Heart right ventricle (tissue), 16 donors: ENCODE results near the gene PSMD3. TPM values are rescaled to one million over a fixed set of nuclear protein-coding genes. Genes with fewer than 3 reads are reported as not detected.

ENCODE experiments used
- ATAC-seq, 8 donors: fragments of 200-7000 bp; cut with Tn5 transposase; one replicate each; pipeline ENCODE4 v1.9.1; 2020; ENCODE audit warnings: mild to moderate bottlenecking in 8 of 8, moderate library complexity in 8 of 8, moderate number of reproducible peaks in 1 of 8
- DNase-seq, 2 donors: peaks; one replicate each; pipeline ENCODE4 v3.0.0-alpha.2; 2020
- H3K27ac ChIP-seq, 10 donors: fragments of 200-600 bp; sonication (generic) in 2 of 10; one replicate each; pipeline versions ENCODE4 v1.5.0 to v1.8.0; 2020 to 2022; ENCODE audit warnings: mild to moderate bottlenecking in 3 of 10
- H3K27me3 ChIP-seq, 7 donors: fragments of 200-600 bp; one replicate each; pipeline ENCODE4 v1.8.0; 2021 to 2022; ENCODE audit warnings: mild to moderate bottlenecking in 2 of 7
- H3K36me3 ChIP-seq, 9 donors: fragments of 200-600 bp; sonication (generic) in 1 of 9; one replicate each; pipeline versions ENCODE4 v1.5.0 to v1.8.0; 2020 to 2022; ENCODE audit warnings: mild to moderate bottlenecking in 2 of 9
- H3K4me1 ChIP-seq, 9 donors: fragments of 200-600 bp; sonication (generic) in 1 of 9; one replicate each; pipeline versions ENCODE4 v1.5.0 to v1.8.0; 2020 to 2022; ENCODE audit warnings: mild to moderate bottlenecking in 4 of 9
- H3K4me3 ChIP-seq, 10 donors: fragments of 200-600 bp; sonication (generic) in 2 of 10; one replicate each; pipeline versions ENCODE4 v1.5.0 to v1.8.0; 2020 to 2022; ENCODE audit warnings: mild to moderate bottlenecking in 7 of 10, moderate library complexity in 2 of 10
- H3K9me3 ChIP-seq, 11 donors: fragments of 200-600 bp in 10 of 11; sonication (generic) in 2 of 11; one replicate each; pipeline versions ENCODE4 v1.5.0 to v1.8.0; 2013 to 2022; ENCODE audit warnings: mild to moderate bottlenecking in 2 of 11, control low read depth in 1 of 11, moderate library complexity in 1 of 11
- CTCF ChIP-seq, 9 donors: fragments of 200-600 bp; sonication (generic) in 2 of 9; IDR thresholded peaks; one replicate each; pipeline versions ENCODE4 v1.5.0 to v1.8.0; 2021 to 2022; ENCODE audit warnings: antibody characterized with exemption in 9 of 9, mild to moderate bottlenecking in 5 of 9, moderate library complexity in 1 of 9
- WGBS, 2 donors: extraction: QIAGEN DNeasy Blood & Tissue Kit; methylation state at CpG; one replicate each; pipeline ENCODE4 v1.1.7; 2013; ENCODE audit warnings: inconsistent platforms in 1 of 2; 5-methylcytosine and 5-hydroxymethylcytosine counted together
- intact Hi-C, 10 donors: fragments of 100-400 bp; cut with DNase I; formaldehyde crosslinking; loops; one replicate each; pipeline versions ENCODE4 v1.11.1 to v1.14.2; 2022
- long read RNA-seq, 3 donors: library from polyadenylated mRNA; unstranded; transcript quantifications; one replicate each; pipeline ENCODE4 v2.0.0, GENCODE V29; 2020 to 2021
- polyA plus RNA-seq, 2 donors: library from polyadenylated mRNA; stranded (reverse); fragments of 200-250 nt; gene quantifications; one replicate each; pipeline ENCODE4 v1.2.3, GENCODE V29; 2013
- total RNA-seq, 10 donors: library from RNA; stranded (reverse); fragmentation: NEBNext Ultra II Directional in 3 of 10; extraction: Animal tissue kit (Norgen Biotek cat#: 25700) in 3 of 10; gene quantifications; one replicate each; pipeline versions ENCODE4 v1.2.1 to v1.2.4, GENCODE V29; 2021 to 2023
- donor health status: Arrhythmogenic right ventricular cardiomyopathy.
- donor health status: ischemic (EF 13 %, LVEDD 7.1; RV severe dilation, severe dysfunction).
- donor health status: healthy with polysubstance abuse.
- donor health status: DM: no; HTN: yes; CAD: no.
- donor health status: DM: no; HTN: no; CAD: no.
- donor health status: ischemic (EF 25% LVEDD 6.9; RV normal size, moderate dysfunction).
- donor health status: ischemic (EF 25% LVEDD 5.7; RV mildly dilated, moderate dysfunction).
- donor health status: healthy.
- donor health status: DM: yes; HTN: yes; CAD: no.
- donor health status: Ischemic cardiomyopathy.
- donor health status: ischemic (EF 35%, LVEDD 5.7; RV mildly dilated, moderate dysfunction).
- donor health status: nonischemic (EF 11% LVEDD 7.7; RV severe dilation, severe dysfunction).
- donor health status: DM: yes; HTN: yes; CAD: no.
- donor health status: PGD.
- donor health status: ischemic (EF 29% LVEDD 5.4; RV normal size, mild dysfunction).
- donor health status: nonischemic (EF 23%, LVEDD 6.1; RV moderate dilation, normal function).

Gene PSMD3
- total RNA-seq (100 to 1,000 TPM in 1 of 10 donors, 10 to 100 TPM in 9; 76.5 to 113 (median 81.8) TPM), polyA plus RNA-seq (100 to 1,000 TPM in 1 of 2 donors, 10 to 100 TPM in 1; 46.7 to 109 TPM)
- long read RNA-seq, donor 1, transcript PSMD3-201 (12 exons, 2,158 nt): major isoform, 56 of 109 reads
- long read RNA-seq, donor 1, partial matches to known transcripts: 11 of 109 reads
- long read RNA-seq, donor 1, other reads (novel, unspliced or antisense): 42 of 109 reads
- long read RNA-seq, donor 2, transcript PSMD3-201 (12 exons, 2,158 nt): major isoform, 61 of 123 reads
- long read RNA-seq, donor 2, partial matches to known transcripts: 15 of 123 reads
- long read RNA-seq, donor 2, other reads (novel, unspliced or antisense): 47 of 123 reads
- long read RNA-seq, donor 3, transcript PSMD3-201 (12 exons, 2,158 nt): major isoform, 212 of 251 reads
- long read RNA-seq, donor 3, partial matches to known transcripts: 28 of 251 reads
- long read RNA-seq, donor 3, other reads (novel, unspliced or antisense): 11 of 251 reads

DNA sequence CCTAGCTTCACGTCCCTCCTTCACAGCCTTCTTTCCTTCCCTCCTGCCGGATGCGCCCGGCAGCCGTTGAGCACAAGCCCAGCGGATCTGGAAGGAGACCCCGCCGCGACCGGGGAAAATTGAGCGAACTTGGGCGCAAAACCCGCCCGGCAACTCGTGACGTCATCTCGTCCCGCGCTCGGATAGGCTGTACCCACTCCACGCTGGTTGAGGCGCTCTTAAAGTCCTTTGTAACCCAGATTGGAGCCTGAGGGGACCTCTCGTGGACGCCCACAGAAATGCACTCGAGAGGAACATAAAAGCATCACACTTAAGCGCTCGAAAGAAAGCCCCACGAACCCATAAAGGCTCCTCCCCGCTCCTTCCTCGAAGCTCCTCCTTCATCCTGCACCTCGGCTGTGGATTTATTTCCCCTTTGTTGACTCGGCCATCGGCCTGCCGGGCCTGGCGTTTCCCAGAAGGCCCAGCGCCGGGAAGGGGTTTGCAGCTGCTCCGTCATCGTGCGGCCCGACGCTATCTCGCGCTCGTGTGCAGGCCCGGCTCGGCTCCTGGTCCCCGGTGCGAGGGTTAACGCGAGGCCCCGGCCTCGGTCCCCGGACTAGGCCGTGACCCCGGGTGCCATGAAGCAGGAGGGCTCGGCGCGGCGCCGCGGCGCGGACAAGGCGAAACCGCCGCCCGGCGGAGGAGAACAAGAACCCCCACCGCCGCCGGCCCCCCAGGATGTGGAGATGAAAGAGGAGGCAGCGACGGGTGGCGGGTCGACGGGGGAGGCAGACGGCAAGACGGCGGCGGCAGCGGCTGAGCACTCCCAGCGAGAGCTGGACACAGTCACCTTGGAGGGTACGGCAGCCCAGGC lies at the start of gene PSMD3:
Gene PSMD3 (plus strand): TSS at position 457 of the 856 bp plus-strand sequence. CDS start 164 bp downstream, at position 621.
- Histone ChIP-seq H3K9me3 (no peaks in the 10 kb centered on the region), H3K4me1 (peaks cover 5 to 38% (median 23%) of the 10 kb centered on the region in 9 donors), H3K4me3 (peak within 1 kb of the TSS; percentile 85 to 100 (median 96)), H3K36me3 (peaks cover 0 to 25% (median 16%) of the 10 kb centered on the region in 9 donors), H3K27me3 (peaks cover 0 to 9% (median 0%) of the 10 kb centered on the region in 7 donors), H3K27ac (peak within 1 kb of the TSS; percentile 70 to 97 (median 95))
- peak; percentile 95 to 98 (median 98) for ATAC-seq
- 0% methylated on average over 84 of the region's 84 CpGs for WGBS, 2 donors
- intact Hi-C loops: loop anchor here in 7 of 10 donors (1.0 to 5.0 kb wide), 8 partner anchors 21 to 358 kb away; partner anchors contain the start of genes LRRC3C (in 2 of the 7) and ORMDL3 (in 2 of the 7)
- peak; percentile 67 to 92 (median 82) for TF ChIP-seq CTCF (IDR thresholded peaks at IDR 0.05)
- peak; percentile 96 to 99 for DNase-seq

DNA sequence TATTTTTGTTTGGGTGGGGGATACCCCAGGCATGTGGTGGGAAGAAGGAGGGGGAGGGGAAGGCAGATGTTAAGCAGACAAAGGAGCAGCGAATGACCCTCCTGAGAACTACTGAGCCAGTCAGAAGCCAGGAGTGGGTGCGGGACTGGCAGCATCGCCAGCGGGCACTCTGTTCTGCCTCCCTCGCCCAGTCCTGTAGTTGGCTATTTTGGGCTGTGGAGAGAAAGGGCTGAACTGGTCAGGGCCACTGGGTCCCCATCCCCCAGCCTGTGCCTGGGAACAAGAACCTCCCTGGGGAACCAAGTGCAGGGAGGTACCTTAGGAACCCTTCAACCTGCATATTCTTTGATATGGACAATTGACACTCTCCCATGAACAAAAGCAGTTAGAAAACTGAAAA lies 46.7 kb upstream of the PSMD3 start:
- no peaks in the 10 kb centered on the region for H3K27me3 ChIP-seq
- H3K36me3 ChIP-seq: no peaks in the 10 kb centered on the region
- 25 to 58% methylated on average over 5 of the region's 5 CpGs for WGBS, 2 donors
- H3K27ac ChIP-seq: peak overlapping the region; percentile 4 to 87 (median 66)
- DNase-seq (peak; percentile 58 to 71), ATAC-seq (peak; percentile 75 to 90 (median 82))
- TF ChIP-seq CTCF (IDR thresholded peaks at IDR 0.05): no peak
- no peak overlapping the region for H3K4me3 ChIP-seq
- no peaks in the 10 kb centered on the region for H3K9me3 ChIP-seq
- intact Hi-C loops: loop anchor here in 1 of 10 donors (2.0 kb wide), 1 partner anchor 19 kb away; no protein-coding TSS in a partner anchor
- peaks cover 0 to 48% (median 16%) of the 10 kb centered on the region in 9 donors for H3K4me1 ChIP-seq

DNA sequence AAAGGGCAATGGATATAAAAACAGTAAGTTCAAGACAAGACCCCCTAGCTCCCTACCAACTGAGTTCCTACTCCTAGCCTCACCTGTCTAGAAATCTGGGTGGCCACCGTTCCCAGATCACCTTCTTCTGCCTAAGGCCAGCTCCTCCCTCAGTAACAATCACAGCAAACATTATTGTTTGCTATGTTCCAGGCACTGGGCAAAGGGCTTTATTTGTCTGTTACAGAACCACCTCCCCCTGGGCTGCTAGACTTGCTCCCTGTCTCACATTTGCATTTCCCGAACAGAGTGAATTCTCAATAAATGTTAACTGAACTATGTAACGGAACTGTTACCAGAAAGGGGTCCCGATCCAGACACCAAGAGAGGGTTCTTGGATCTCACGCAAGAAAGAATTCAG lies 46.3 kb upstream of the PSMD3 start:
- Histone ChIP-seq H3K4me1 (peaks cover 0 to 48% (median 17%) of the 10 kb centered on the region in 9 donors), H3K27me3 (no peaks in the 10 kb centered on the region), H3K9me3 (no peaks in the 10 kb centered on the region), H3K4me3 (no peak overlapping the region), H3K36me3 (no peaks in the 10 kb centered on the region), H3K27ac (peak overlapping the region in 8 of 10 donors; percentile 4 to 87 (median 77))
- intact Hi-C loops: loop anchor here in 1 of 10 donors (2.0 kb wide), 1 partner anchor 18 kb away; no protein-coding TSS in a partner anchor
- ATAC-seq (no peak), DNase-seq (no peak)
- WGBS, 2 donors: 79 to 87% methylated on average over 5 of the region's 5 CpGs
- TF ChIP-seq CTCF (IDR thresholded peaks at IDR 0.05): no peak

DNA sequence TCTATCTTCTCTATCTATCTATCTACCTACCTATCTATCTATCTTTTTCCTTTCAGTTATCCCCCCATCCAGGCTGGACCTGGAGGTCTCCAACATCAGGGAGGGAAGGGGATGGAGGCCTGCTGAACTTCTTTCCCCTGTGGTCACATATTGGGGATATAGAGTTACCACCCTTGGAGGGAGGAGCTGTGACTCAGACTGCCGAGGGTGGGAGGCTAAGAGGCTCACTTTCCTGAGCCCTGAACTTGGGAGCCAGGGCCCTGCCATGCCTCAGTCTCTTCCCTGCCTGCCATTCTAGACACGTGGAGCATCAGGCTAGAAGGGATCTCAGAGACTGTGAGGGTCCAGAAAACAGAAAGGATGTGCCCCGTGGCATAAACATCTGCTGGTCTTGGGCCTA lies 44.7 kb upstream of the PSMD3 start:
- Histone ChIP-seq H3K9me3 (no peaks in the 10 kb centered on the region), H3K4me1 (peaks cover 0 to 48% (median 15%) of the 10 kb centered on the region in 9 donors), H3K4me3 (no peak overlapping the region), H3K36me3 (no peaks in the 10 kb centered on the region), H3K27me3 (no peaks in the 10 kb centered on the region), H3K27ac (peak overlapping the region in 1 of 10 donors; percentile 1)
- ATAC-seq: no peak
- intact Hi-C loops: loop anchor here in 1 of 10 donors (2.0 kb wide), 1 partner anchor 17 kb away; no protein-coding TSS in a partner anchor
- TF ChIP-seq CTCF (IDR thresholded peaks at IDR 0.05): no peak
- WGBS, 2 donors: 70 to 75% methylated on average over 3 of the region's 3 CpGs
- no peak for DNase-seq
